HG03457 (cell line): Measurements from ENCODE around the gene ZNF239.
A peak's percentile ranks its signal among the peaks of the same experiment; 100 is the strongest.
"Not testable (repeated sequence)": the region's sequence is repeated elsewhere in the genome, so short reads cannot be mapped to it uniquely, and the experiment has no call there.

Source experiments
- ATAC-seq: cut with Tn5 transposase; IDR thresholded peaks from one replicate; pipeline ENCODE4 v1.9.1; 2021; ENCODE audit warnings: moderate number of reproducible peaks; ENCODE audit not compliant: unreplicated experiment

The ZNF239 gene

GRCh38 chr10:43574001-43574892 lies at the start of gene ZNF239:
Gene ZNF239 (minus strand): TSS chr10:43574616. CDS start chr10:43558079, 16,537 bp downstream.
- ATAC-seq: peak; percentile 87

DNA sequence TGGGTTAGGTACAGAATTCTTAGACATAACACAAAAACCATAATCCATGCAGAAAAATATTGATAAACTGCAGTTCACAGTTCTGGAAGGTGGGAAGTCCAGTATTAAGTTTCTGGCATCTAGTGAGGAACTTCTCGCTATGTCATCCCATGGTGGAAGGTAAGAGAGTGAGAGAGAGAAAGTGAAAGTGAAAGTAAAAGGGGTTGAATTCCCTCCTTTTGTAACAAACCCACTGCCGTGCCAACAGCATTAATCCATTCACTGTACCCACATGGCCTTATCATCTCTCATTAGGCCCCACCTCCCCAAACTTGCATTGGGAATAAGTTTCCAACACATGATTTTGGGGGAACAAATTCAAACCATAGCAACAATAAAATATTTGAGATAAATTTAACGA lies 48.9 kb upstream of the ZNF239 start:
- ATAC-seq: no peak

- ATAC-seq: no peak
Measured at GRCh38 chr10:43622038-43622437, 47.6 kb upstream of the ZNF239 start.

GRCh38 chr10:43619368-43619767 lies 45.0 kb upstream of the ZNF239 start:
- no peak for ATAC-seq

DNA sequence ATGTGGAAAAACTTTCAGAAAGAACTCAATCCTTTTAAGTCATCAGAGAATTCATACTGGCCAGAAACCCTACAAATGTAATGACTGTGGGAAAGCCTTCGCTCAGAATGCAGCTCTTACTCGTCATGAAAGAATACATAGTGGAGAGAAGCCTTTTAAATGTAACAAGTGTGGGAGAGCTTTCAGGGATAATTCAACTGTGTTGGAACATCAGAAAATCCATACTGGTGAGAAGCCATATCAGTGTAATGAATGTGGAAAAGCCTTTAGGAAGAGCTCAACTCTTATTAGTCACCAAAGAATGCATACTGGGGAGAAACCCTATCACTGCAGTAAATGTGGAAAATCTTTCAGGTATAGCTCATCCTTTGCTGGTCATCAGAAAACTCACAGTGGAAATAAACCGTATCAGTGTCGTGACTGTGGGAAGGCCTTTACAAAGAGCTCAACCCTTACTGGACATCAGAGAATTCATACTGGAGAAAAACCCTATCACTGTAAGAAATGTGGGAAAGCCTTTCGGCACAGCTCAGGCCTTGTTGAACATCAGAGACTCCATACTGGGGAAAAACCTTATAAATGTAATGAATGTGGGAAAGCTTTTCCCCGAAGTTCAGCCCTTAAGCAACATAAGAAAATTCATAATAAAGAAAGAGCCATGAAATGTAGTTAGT lies 42.4 kb upstream of the ZNF239 start:
- ATAC-seq: no peak

GRCh38 chr10:43610636-43611035 lies 36.2 kb upstream of the ZNF239 start:
- no peak for ATAC-seq

GRCh38 chr10:43607199-43607573 lies 32.8 kb upstream of the ZNF239 start:
- ATAC-seq: no peak

DNA sequence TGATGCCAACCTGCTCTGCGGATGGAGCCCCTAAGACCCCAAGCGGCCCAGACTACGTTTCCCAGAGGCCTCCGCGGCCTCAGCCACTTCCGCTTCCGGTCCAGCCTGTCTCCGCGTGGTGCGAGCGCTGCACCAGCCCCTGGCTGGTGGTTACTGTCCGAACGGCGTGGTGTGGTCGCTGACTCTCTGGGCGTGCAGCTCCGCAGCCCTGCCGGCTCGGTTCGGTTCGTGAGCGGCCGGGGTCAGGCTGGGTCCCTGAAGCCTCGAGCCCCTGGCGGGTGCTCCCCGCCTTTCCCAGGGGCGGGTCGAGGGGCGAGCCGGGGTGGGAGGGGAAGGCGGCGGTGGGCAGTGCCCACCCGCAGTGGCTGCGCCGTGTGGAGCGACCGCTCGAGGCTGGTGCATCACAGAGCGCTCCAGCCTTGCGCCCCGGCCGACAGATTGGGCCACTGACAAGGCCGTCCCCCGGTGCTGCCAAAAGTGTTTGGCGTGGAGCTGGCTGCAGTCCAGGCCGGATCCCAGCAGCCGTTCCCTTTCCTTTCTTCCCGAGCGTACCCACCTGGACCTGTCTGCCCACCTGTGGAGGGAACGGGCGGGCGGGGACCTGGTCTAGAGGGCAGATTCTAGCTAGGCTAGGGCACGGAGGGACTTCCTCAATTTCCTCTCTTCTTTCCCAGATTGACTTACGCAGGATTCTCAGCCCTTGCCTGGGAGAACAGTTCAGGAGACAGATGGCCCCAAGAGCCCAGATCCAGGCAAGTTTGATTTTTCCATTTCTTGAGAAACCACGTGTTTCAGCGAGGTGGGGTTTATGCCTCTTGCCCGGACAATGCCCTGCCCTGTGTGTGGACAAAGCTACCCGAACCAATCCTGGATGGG lies 32.1 kb upstream of the ZNF239 start, which contains the start of gene ZNF485:
ZNF485 (plus strand) TSS at position 116 of the 876 bp plus-strand sequence; CDS start at position 729, 613 bp downstream.
- peak; percentile 97 for ATAC-seq

GRCh38 chr10:43605850-43606322 lies 31.5 kb upstream of the ZNF239 start:
- ATAC-seq: no peak

DNA sequence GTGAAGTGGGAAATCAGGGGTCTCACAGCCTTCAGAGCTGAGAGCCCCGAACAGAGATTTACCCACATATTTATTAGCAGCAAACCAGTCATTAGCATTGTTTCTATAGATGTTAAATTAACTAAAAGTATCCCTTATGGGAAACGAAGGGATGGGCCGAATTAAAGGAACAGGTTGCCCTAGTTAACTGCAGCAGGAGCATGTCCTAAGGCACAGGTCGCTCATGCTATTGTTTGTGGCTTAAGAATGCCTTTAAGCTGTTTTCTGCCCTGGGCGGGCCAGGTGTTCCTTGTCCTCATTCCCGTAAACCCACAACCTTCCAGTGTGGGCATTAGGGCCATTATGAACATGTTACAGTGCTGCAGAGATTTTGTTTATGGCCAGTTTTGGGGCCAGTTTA lies 27.2 kb upstream of the ZNF239 start:
- not testable (repeated sequence) for ATAC-seq

DNA sequence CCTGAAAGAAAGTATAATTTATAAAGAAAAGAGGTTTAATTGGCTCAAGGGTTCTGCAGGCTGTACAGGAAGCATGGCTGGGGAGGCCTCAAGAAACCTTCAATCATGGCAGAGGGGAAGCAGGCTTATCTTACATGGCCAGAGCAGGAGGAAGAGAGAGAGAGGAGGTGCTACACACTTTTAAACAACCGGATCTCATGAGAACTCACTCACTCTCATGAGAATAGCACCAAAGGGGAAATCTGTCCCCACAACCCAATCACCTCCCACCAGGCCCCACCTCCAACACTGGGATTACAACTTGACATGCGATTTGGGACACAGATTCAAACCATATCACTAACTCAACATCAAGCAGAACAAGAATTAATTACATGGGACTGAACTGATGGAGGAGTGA lies 24.9 kb upstream of the ZNF239 start:
- ATAC-seq: no peak

DNA sequence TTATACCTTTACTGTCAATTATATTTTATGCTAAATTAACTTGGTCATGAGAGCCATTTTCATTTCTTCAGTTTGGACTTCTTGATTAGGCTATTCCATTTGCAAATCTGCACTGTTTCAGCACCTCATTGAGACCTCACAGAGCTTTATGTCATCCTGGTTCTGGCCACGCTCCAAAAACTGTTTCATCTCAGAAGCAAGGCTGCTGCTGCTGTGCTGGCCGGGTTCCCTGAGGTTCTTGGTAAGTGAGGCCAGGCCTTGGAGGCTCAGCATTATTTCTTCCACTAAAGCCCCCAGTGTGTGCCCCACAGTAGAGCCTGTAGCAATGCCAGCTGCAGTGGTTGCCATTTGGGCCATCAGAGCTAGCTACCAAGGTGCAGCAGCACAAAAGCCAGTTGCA lies 24.0 kb upstream of the ZNF239 start:
- no peak for ATAC-seq

DNA sequence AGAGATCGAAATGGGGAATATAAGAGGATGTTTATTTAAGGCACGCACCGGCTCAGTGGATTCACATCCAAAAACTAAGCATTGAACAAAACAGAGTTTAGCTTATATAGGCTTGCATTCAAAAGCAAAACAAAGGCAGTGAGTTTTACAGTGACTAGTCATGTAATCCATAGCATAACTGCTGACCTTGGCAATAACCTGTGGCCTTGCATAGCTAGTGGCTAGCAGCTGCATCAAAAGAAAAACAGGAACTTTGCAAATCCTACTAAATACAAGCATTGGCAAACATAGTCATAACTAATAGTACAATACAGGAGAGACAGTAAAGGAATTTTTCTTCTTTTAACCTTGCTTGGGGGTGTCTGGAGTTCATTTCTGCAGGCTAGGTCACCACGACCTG lies 22.1 kb upstream of the ZNF239 start:
- ATAC-seq: no peak

DNA sequence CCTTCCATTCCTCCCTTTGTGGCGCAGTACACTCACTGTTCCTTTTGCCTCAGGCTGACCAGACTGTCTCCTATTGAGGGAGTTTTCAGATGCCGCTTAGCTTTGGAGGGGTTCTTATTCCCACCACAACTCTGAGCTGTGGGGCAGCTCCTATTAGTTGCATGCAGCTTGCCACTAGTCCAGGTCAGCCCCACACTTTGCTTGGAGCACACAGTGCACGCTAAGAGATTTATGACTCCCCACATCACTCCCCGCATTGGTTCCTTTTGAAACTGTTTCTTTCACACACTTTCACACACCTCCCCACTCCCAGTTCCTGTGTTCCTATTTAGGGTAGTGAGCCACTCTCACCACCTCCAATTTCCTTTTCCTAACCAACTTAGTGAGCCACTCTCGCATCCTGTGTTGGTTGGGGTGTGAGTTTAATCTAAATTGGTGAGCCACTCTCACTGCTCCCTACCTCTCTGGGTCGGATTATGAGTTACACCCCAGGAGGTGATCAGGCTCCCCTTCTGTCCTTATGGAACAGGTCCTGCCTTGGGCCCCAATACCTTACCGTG lies 21.4 kb upstream of the ZNF239 start:
- ATAC-seq: peak; percentile 45

- peak; percentile 92 for ATAC-seq
Measured at GRCh38 chr10:43594944-43595589, 20.7 kb upstream of the ZNF239 start.

- no peak for ATAC-seq
Measured at GRCh38 chr10:43591303-43591904, 17.0 kb upstream of the ZNF239 start.

GRCh38 chr10:43586730-43587115 lies 12.3 kb upstream of the ZNF239 start:
- not testable (repeated sequence) for ATAC-seq

DNA sequence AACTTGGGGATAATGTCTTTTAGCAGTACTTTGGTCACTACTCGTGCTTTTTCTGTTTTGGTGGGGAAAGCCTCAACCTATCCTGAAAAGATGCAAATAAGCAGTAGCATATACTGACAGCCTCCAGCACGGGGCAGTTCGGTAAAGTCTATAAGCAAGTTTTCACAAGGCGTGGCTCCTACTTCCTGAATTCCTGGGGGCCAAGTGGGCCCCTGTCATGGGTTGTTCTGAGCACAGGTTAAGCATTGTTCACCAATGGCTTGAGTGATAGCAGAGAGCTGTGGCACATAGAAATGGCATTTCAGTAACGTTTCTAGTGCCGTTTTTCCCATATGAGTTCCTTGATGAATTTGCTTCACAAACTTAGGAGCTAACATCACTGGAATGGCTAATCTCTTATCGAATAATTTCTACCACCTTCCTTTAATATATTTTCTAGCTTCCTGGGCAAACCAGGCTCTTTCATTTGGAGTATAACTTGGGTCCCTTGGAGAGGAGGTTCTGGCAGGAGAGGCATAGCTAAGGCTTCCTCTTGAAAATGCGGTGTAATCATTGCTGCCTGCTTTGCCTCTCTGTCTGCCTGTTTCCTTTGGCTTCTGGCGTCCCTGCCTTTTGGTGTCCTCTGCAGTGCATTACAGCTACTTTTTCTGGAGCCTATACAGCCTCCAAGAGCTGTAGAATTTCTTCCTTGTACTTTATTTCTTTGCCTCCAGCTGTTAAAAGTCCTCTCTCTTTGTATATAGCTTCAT lies 11.7 kb upstream of the ZNF239 start:
- ATAC-seq: no peak

GRCh38 chr10:43585046-43585445 lies 10.6 kb upstream of the ZNF239 start:
- ATAC-seq: no peak
